ENCODE measurements around the gene BCL2L11. TPM values are rescaled to one million over a fixed set of nuclear protein-coding genes. Genes with fewer than 3 reads are reported as not detected.

BCL2L11 gene
- total RNA-seq, 1 donor from 2014 or later = 119 TPM

- intact Hi-C loops (cut with micrococcal nuclease) = loop anchor here (5.0 kb wide), 1 partner anchor 310 kb away; no protein-coding TSS in a partner anchor
These were observed 46.6 kb downstream of the BCL2L11 start for GRCh38 chr2:111167076-111167862.

GRCh38 chr2:111167863-111168162, 47.1 kb downstream of the BCL2L11 start:
- intact Hi-C loops (cut with micrococcal nuclease) = loop anchor here (1.0 to 5.0 kb wide), 5 partner anchors 41 to 531 kb away; no protein-coding TSS in a partner anchor

- intact Hi-C loops (cut with micrococcal nuclease) = loop anchor here (1.0 to 5.0 kb wide), 5 partner anchors 40 to 530 kb away; no protein-coding TSS in a partner anchor
These were observed 48.0 kb downstream of the BCL2L11 start for GRCh38 chr2:111168528-111169239.

GRCh38 chr2:111169268-111169667, 48.6 kb downstream of the BCL2L11 start:
- intact Hi-C loops (cut with micrococcal nuclease) = loop anchor here (2.0 to 5.0 kb wide), 4 partner anchors 40 to 530 kb away; no protein-coding TSS in a partner anchor

- intact Hi-C loops (cut with micrococcal nuclease) = loop anchor here (2.0 to 5.0 kb wide), 4 partner anchors 39 to 529 kb away; no protein-coding TSS in a partner anchor
These were observed 49.2 kb downstream of the BCL2L11 start for GRCh38 chr2:111169924-111170323.

GRCh38 chr2:111171337-111171930, 50.7 kb downstream of the BCL2L11 start:
- intact Hi-C loops (cut with micrococcal nuclease) = no loop called here

GRCh38 chr2:111172666-111173065, 52.0 kb downstream of the BCL2L11 start:
- intact Hi-C loops (cut with micrococcal nuclease) = no loop called here

- intact Hi-C loops (cut with micrococcal nuclease) = no loop called here
These were observed 52.6 kb downstream of the BCL2L11 start for GRCh38 chr2:111173338-111173737.

GRCh38 chr2:111173856-111174255, 53.1 kb downstream of the BCL2L11 start:
- intact Hi-C loops (cut with micrococcal nuclease) = no loop called here

- intact Hi-C loops (cut with micrococcal nuclease) = no loop called here
These were observed 54.9 kb downstream of the BCL2L11 start for GRCh38 chr2:111175615-111176014.

- intact Hi-C loops (cut with micrococcal nuclease) = no loop called here
These were observed 55.7 kb downstream of the BCL2L11 start for GRCh38 chr2:111176388-111176787.

GRCh38 chr2:111176867-111177266, 56.2 kb downstream of the BCL2L11 start:
- intact Hi-C loops (cut with micrococcal nuclease) = no loop called here

GRCh38 chr2:111178296-111178695, 57.6 kb downstream of the BCL2L11 start:
- intact Hi-C loops (cut with micrococcal nuclease) = no loop called here

GRCh38 chr2:111178730-111179405, 58.2 kb downstream of the BCL2L11 start:
- intact Hi-C loops (cut with micrococcal nuclease) = no loop called here

GRCh38 chr2:111182121-111182520, 61.4 kb downstream of the BCL2L11 start:
- intact Hi-C loops (cut with micrococcal nuclease) = no loop called here

GRCh38 chr2:111182740-111183139, 62.0 kb downstream of the BCL2L11 start:
- intact Hi-C loops (cut with micrococcal nuclease) = no loop called here

- intact Hi-C loops (cut with micrococcal nuclease) = no loop called here
These were observed 64.1 kb downstream of the BCL2L11 start for GRCh38 chr2:111184725-111185310.

GRCh38 chr2:111185361-111186022, 64.8 kb downstream of the BCL2L11 start:
- intact Hi-C loops (cut with micrococcal nuclease) = no loop called here

GRCh38 chr2:111186121-111186715, 65.5 kb downstream of the BCL2L11 start:
- intact Hi-C loops (cut with micrococcal nuclease) = no loop called here

- intact Hi-C loops (cut with micrococcal nuclease) = no loop called here
These were observed 66.2 kb downstream of the BCL2L11 start for GRCh38 chr2:111186933-111187332.
